WTC11 (cell line): ENCODE data around the gene SREBF1.

Experiments used
- TF ChIP-seq, protein P1 (sequence below): fragments of 200-600 bp; IDR thresholded peaks from 2 replicates; pipeline ENCODE4 v1.8.0; 2022; ENCODE audit warnings: antibody characterized with exemption
- TF ChIP-seq, protein P2 (sequence below): sonication (generic); formaldehyde crosslinking; IDR thresholded peaks from 2 replicates; pipeline ENCODE4 v1.8.1; 2022; ENCODE audit warnings: mild to moderate bottlenecking, moderate library complexity, missing genetic modification reagents

DNA sequence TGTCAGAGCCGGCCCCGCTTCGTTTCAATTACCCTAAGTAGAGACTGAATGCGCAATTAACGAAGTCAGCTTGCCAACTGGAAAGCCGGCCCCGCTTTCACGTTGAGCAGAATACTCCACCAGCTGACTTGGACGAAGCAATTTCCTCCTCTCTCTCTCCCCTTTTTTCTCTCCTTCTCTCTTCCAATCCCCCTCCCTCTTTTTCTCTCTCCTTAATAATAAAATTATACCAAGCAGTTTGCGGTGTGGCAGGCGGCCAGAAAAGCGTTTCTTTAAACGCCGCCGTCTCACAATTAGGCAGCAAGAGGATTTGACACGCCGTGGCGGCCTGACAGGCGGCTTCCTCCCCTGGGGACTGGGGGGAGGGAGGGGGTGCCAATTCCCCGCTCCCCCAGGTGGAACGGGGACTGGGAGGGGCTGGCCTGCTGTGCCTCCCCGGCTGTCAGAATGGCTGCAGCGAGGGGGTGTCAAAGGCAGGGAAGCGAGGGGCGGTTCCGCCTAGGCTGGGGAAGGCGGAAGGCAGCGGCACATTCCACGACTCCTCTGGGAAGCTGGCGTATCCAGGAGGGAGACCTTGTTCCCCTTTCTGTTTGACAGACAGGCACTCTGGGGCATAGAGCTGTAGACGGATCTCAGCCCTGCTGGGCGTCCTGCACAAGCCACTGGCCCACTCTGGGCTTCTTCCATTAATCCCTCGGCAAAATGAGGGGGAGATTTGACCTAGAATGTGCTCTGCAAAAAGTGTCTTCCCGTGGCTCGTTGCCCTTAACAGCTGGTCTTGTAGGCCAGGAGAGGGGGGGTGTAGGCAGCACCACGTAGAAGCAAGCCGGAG lies 52.7 kb downstream of the SREBF1 start:
- TF ChIP-seq, protein P1, sequence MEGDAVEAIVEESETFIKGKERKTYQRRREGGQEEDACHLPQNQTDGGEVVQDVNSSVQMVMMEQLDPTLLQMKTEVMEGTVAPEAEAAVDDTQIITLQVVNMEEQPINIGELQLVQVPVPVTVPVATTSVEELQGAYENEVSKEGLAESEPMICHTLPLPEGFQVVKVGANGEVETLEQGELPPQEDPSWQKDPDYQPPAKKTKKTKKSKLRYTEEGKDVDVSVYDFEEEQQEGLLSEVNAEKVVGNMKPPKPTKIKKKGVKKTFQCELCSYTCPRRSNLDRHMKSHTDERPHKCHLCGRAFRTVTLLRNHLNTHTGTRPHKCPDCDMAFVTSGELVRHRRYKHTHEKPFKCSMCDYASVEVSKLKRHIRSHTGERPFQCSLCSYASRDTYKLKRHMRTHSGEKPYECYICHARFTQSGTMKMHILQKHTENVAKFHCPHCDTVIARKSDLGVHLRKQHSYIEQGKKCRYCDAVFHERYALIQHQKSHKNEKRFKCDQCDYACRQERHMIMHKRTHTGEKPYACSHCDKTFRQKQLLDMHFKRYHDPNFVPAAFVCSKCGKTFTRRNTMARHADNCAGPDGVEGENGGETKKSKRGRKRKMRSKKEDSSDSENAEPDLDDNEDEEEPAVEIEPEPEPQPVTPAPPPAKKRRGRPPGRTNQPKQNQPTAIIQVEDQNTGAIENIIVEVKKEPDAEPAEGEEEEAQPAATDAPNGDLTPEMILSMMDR: no peak
- TF ChIP-seq, protein P2, sequence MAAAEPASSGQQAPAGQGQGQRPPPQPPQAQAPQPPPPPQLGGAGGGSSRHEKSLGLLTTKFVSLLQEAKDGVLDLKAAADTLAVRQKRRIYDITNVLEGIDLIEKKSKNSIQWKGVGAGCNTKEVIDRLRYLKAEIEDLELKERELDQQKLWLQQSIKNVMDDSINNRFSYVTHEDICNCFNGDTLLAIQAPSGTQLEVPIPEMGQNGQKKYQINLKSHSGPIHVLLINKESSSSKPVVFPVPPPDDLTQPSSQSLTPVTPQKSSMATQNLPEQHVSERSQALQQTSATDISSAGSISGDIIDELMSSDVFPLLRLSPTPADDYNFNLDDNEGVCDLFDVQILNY (CRISPR knock-in tag): no peak
